ENCODE measurements around the gene CX3CR1.

DNA sequence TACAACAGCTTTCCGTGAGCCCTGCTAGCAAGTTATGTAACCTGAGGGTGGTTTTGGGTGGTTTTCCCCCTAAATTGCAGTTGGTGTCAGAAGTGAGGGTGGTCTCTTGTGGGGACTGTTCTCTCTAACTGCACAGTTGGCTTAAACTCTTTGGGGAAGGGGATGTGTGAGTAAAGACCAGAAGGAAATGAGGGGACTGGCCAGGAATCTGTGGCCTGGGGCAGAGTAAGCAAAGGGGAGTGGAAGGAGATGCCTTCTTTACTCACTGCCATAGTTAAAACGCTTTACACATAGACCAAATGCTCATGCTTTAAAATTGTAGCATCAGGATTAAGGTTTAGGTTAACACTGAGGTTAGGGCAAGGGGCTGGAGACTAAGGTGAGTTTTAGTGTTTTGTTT is 66.2 kb downstream of the CX3CR1 start:
- no peak for TF ChIP-seq POLR2AphosphoS5 (IDR thresholded peaks at IDR 0.05)
- TF ChIP-seq, protein P1, sequence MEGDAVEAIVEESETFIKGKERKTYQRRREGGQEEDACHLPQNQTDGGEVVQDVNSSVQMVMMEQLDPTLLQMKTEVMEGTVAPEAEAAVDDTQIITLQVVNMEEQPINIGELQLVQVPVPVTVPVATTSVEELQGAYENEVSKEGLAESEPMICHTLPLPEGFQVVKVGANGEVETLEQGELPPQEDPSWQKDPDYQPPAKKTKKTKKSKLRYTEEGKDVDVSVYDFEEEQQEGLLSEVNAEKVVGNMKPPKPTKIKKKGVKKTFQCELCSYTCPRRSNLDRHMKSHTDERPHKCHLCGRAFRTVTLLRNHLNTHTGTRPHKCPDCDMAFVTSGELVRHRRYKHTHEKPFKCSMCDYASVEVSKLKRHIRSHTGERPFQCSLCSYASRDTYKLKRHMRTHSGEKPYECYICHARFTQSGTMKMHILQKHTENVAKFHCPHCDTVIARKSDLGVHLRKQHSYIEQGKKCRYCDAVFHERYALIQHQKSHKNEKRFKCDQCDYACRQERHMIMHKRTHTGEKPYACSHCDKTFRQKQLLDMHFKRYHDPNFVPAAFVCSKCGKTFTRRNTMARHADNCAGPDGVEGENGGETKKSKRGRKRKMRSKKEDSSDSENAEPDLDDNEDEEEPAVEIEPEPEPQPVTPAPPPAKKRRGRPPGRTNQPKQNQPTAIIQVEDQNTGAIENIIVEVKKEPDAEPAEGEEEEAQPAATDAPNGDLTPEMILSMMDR (IDR thresholded peaks at IDR 0.05) = no peak
- TF ChIP-seq POLR2A (IDR thresholded peaks at IDR 0.05) = no peak
